Natural killer cell (primary cell): ENCODE data around the gene ERVV-1. TPM values are rescaled to one million over a fixed set of nuclear protein-coding genes. Genes with fewer than 3 reads are reported as not detected.

ENCODE experiments used
- ATAC-seq, 3 donors: fragments of 150-1000 bp in 2 of 3; fragments of 200-7000 bp in 1 of 3; cut with Tn5 transposase; 1 replicate in 1 of 3; 2 replicates in 2 of 3; pipeline ENCODE4 v1.10.0; 2021; ENCODE audit warnings: mild to moderate bottlenecking in 2 of 3, moderate library complexity in 2 of 3
- DNase-seq, 2 donors: peaks; one replicate each; pipeline versions ENCODE4 v3.0.0 to v3.0.0-alpha.2; 2013 to 2021; ENCODE audit warnings: mixed read lengths in 1 of 2
- H3K27ac ChIP-seq: one replicate; pipeline ENCODE4 v1.5.1; 2013; ENCODE audit warnings: mild to moderate bottlenecking, low read length
- H3K27me3 ChIP-seq: one replicate; pipeline ENCODE4 v1.6.1; 2013; ENCODE audit warnings: low read length; ENCODE audit not compliant: control insufficient read depth, insufficient read depth
- H3K36me3 ChIP-seq: one replicate; pipeline ENCODE4 v1.6.1; 2013; ENCODE audit warnings: low read length; ENCODE audit not compliant: control insufficient read depth, insufficient read depth
- H3K4me1 ChIP-seq: one replicate; pipeline ENCODE4 v1.6.1; 2013; ENCODE audit warnings: low read length; ENCODE audit not compliant: control insufficient read depth, insufficient read depth
- H3K4me3 ChIP-seq: one replicate; pipeline ENCODE4 v1.5.1; 2013; ENCODE audit warnings: low read length
- H3K9me3 ChIP-seq: one replicate; pipeline ENCODE4 v1.6.1; 2013; ENCODE audit warnings: low read length; ENCODE audit not compliant: control insufficient read depth, insufficient read depth
- H3K27ac Mint-ChIP-seq, 2 donors: one replicate each; pipeline ENCODE4 v1.8.0; 2022; ENCODE audit warnings: mild to moderate bottlenecking in 2 of 2, mixed read lengths in 2 of 2, moderate library complexity in 1 of 2
- H3K27me3 Mint-ChIP-seq, 2 donors: one replicate each; pipeline ENCODE4 v1.8.0; 2022; ENCODE audit warnings: low read depth in 2 of 2, mixed read lengths in 2 of 2
- H3K36me3 Mint-ChIP-seq: one replicate; pipeline ENCODE4 v1.8.0; 2022; ENCODE audit warnings: mixed read lengths
- H3K4me1 Mint-ChIP-seq, 2 donors: one replicate each; pipeline ENCODE4 v1.8.0; 2022; ENCODE audit warnings: mixed read lengths in 2 of 2
- H3K4me3 Mint-ChIP-seq: one replicate; pipeline ENCODE4 v1.8.0; 2022; ENCODE audit warnings: mild to moderate bottlenecking, moderate library complexity, mixed read lengths
- H3K9me3 Mint-ChIP-seq, 2 donors: one replicate each; pipeline ENCODE4 v1.8.0; 2022; ENCODE audit warnings: mixed read lengths in 2 of 2
- CTCF ChIP-seq: fragments of 200-600 bp; IDR thresholded peaks from one replicate; pipeline ENCODE4 v1.8.0; 2022; ENCODE audit warnings: antibody characterized with exemption
- WGBS: methylation state at CpG from one replicate; pipeline ENCODE4 v1.1.7; 2013; ENCODE audit warnings: missing lambda C conversion rate; ENCODE audit not compliant: insufficient coverage; 5-methylcytosine and 5-hydroxymethylcytosine counted together
- intact Hi-C: fragments of 100-400 bp; cut with micrococcal nuclease; formaldehyde crosslinking; loops from one replicate; pipeline ENCODE4 v1.14.2; 2022
- total RNA-seq, 4 donors: library from RNA; stranded (reverse); fragments of 120-200 nt in 1 of 4; gene quantifications; one replicate each; pipeline versions ENCODE4 v1.2.3 to v1.2.4, GENCODE V29; 2013 to 2022

ERVV-1 gene
- total RNA-seq, 3 donors from 2014 or later (not counting 1 experiment from before 2014, with no cell fraction given) = not detected

- Mint-ChIP-seq H3K27ac (no peak overlapping the region), H3K4me3 (no peak overlapping the region), H3K36me3 (peaks cover 25% of the 10 kb centered on the region), H3K4me1 (peaks cover 0 to 8% of the 10 kb centered on the region in 2 donors), H3K9me3 (peaks cover 7 to 24% of the 10 kb centered on the region in 2 donors), H3K27me3 (peaks cover 12 to 15% of the 10 kb centered on the region in 2 donors)
- ATAC-seq (peak in 1 of 3 donors; percentile 33), DNase-seq (no peak)
- intact Hi-C loops = no loop called here
- H3K27me3 ChIP-seq = no peaks in the 10 kb centered on the region
- 13% methylated on average over 59 of the region's 59 CpGs for WGBS
- peaks cover 82% of the 10 kb centered on the region for H3K9me3 ChIP-seq
- no peak overlapping the region for H3K27ac ChIP-seq
- no peaks in the 10 kb centered on the region for H3K36me3 ChIP-seq
- no peak for TF ChIP-seq CTCF
- H3K4me3 ChIP-seq = no peak overlapping the region
- H3K4me1 ChIP-seq = peaks cover 9% of the 10 kb centered on the region
Observed at GRCh38 chr19:53057904-53058580, 44.3 kb downstream of the ERVV-1 start.

Other genes starting within 250 kb of the ERVV-1 start
- 100 to 1,000 TPM in 1 of 3 donors, 10 to 100 TPM in 2; 28.8 to 157 (median 73.1) TPM for gene ZNF600, start 227.1 kb upstream of the ERVV-1 start, total RNA-seq
- gene ZNF28, start 192.3 kb upstream of the ERVV-1 start, total RNA-seq = 10 to 100 TPM; 14.9 to 30.4 (median 17.6) TPM
- gene ZNF468, start 156.3 kb upstream of the ERVV-1 start, total RNA-seq = 10 to 100 TPM; 20.1 to 25.4 (median 24.1) TPM
- gene ZNF320, start 116.3 kb upstream of the ERVV-1 start, total RNA-seq = 10 to 100 TPM; 10.3 to 14.0 (median 11.9) TPM
- 10 to 100 TPM in 1 of 3 donors, 1 to 10 TPM in 2; 5.1 to 13.5 (median 8.0) TPM for gene ZNF888, start 90.5 kb upstream of the ERVV-1 start, total RNA-seq
- gene ZNF816, start 51.0 kb upstream of the ERVV-1 start, total RNA-seq = 10 to 100 TPM in 1 of 3 donors, 1 to 10 TPM in 2; 4.1 to 11.3 (median 7.7) TPM
- gene ERVV-2, start 30.8 kb downstream of the ERVV-1 start, total RNA-seq = not detected
- 10 to 100 TPM; 43.9 to 54.9 (median 54.7) TPM for gene ZNF160, start 89.5 kb downstream of the ERVV-1 start, total RNA-seq
- gene ZNF415, start 119.0 kb downstream of the ERVV-1 start, total RNA-seq = 1 to 10 TPM; 1.3 to 3.1 (median 1.7) TPM
- 1 to 10 TPM; 5.8 to 10.0 (median 9.2) TPM for gene ZNF347, start 145.1 kb downstream of the ERVV-1 start, total RNA-seq
- gene ZNF665, start 179.4 kb downstream of the ERVV-1 start, total RNA-seq = 1 to 10 TPM; 3.4 to 5.3 (median 4.9) TPM
- 10 to 100 TPM; 16.4 to 19.8 (median 18.4) TPM for gene ZNF677, start 241.0 kb downstream of the ERVV-1 start, total RNA-seq
- gene VN1R2, start 244.4 kb downstream of the ERVV-1 start, total RNA-seq = not detected